DMS153 treated with DMSO at 0.1 percent for 48 hours (cell line): ENCODE results near the gene VWA5B1.

Source experiments
- DNase-seq: peaks from one replicate; lab custom pipeline; 2025; ENCODE audit not compliant: unreplicated experiment; lab: John Stamatoyannopoulos, UW

Gene VWA5B1

DNA sequence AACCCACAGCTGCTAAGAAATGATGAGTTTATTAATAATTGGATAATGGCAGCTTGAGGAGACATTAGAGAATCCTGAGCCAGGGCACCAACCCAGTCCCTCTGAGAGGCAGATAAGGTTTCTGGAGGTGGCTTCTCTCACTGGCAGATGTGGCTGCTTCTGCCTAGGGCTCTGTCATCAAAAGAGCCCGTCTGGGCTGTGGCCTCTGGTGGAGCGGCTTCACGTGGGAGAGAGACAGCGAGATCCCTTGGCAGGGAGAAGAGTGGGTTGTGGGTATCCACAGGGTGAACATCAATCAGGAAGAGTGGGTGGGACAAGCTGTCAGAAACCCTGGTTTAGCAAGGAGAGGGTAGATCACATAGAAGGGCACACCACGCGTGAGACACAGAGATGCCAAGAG lies 30.0 kb downstream of the VWA5B1 start:
- no peak for DNase-seq

DNA sequence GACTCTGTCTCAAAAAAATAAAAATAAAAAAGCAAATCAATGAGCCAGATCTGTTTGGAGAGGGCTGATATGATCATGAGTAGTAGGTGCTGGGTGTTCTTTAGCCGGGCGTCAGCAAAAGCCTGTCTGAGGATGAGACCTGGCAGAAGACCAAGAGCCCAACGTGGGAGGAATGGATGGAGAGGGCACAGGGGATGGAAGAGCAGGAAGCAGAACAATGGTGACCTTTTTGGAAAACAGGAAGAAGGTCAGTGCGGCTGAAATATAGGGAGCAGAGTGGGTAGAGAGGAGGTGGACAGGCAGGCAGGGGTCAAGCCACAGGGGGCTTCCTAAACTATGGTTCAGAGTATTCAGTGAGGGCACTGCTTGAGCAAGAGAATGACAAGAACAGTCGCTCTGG lies 30.9 kb downstream of the VWA5B1 start:
- DNase-seq, result no peak

DNA sequence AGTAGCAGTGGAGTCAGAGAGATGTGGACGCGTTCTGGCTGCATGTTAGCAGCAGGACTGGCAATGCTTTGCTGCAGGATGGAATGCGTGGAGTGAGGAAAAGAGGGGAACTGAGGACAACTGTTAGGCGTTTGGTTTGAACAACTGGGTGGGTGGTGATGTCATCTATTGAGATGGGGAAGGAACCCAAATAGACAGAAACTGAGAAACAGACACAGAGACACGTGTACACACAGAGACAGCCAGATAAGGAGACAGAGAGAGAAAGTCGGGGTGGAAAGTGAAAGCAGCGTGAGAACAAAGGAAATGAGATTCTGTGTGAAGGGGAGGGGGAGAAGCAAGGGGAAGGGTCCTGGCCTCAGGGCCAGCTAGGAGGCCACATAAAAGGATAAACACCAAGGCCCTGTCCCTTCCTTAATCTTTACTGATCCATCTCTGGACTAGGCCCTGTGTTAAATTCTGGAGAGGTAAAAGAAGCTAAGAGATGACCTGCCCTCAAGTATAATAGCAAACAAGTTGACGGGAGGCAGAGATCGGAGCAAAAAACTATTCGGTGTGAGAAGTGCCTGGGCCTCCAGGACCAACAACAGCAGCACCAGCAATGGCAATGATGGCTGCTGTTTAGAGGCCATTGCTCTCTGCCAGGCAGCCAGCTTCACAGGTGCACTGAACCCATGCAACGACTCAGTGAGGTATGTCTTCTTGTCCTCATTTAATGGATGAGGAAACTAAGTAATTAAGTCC lies 31.6 kb downstream of the VWA5B1 start:
- no peak for DNase-seq

DNA sequence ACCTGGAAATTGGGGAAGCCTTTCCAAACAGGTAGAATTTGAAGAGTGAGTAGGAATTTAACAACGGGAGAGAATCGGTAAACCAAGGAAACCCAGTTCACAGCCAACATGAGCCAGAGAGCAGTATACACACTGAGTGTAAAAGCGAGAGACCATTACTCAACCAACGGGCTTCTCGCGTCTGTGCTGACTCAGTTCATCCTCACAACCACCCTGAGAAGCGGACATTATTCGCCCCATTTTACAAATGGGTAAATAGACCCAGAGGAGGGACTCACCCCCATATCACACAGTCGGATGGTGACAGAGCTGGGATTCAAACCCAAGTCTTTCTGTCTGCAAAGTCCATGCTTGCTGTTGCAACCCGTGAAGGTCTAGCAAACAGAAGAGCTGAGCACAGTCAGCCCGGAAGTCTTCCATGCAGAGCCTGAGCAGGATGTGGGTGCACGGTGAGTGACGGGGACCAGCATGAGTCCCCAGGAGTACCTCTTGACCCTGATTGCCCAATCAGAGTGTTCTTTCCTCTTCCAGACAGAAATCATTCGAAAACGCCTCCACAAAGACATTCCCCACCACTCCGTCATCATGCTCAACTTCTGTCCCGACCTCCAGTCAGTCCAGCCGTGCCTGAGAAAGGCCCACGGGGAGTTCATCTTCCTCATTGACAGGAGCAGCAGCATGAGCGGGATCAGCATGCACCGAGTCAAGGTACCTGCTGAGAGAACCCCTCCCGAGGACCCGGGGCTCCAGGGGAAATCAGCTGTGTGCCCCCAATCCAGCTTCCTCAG lies 32.3 kb downstream of the VWA5B1 start:
- no peak for DNase-seq

DNA sequence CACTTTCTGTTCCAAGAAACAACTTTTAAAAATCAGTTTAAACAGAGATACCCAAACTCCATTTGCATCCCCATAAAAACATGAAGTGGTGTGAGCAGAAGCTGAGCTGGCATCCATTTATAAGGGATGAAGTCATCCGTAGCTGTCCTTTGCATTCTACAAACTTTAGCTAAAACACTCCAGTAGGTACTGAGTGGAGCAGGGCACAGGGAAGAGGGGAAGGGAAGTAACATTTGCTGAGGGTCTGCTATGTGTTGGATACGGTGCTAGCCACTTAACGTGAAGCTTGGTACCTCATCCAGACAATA lies 32.9 kb downstream of the VWA5B1 start:
- DNase-seq, result no peak

DNA sequence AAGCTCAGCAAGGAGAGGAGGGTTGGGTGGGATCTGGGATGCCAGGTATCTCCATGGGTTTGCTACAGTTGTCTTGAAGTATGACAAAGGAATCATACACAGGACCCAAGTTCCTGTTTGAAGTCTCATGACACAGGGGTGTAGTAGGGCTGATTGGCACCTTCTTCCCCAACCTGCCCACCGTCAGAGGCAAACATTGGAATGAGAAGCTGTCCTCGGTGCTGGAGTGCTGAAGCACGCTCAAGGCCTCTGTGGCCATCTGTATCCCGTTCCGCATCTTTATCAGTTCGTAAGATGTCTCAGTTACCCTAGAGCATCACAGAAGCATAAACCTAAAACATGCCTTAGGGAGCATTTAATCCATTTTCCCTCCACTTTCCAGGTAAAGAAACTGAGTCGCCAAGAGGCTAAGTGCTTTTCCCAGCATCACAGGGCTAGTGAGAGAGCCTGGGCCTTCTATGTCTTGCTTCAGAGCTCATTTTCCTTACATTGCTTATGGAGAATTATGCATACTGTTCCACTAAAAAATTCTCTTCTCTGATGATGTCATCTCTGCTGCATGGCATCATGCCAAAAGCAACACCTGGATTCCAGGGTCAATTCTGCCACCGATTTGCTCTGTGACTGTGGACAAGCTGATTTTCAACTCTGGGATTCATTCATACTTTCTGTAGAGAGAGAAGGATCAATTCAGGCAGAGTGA lies 34.2 kb downstream of the VWA5B1 start:
- DNase-seq, result no peak

DNA sequence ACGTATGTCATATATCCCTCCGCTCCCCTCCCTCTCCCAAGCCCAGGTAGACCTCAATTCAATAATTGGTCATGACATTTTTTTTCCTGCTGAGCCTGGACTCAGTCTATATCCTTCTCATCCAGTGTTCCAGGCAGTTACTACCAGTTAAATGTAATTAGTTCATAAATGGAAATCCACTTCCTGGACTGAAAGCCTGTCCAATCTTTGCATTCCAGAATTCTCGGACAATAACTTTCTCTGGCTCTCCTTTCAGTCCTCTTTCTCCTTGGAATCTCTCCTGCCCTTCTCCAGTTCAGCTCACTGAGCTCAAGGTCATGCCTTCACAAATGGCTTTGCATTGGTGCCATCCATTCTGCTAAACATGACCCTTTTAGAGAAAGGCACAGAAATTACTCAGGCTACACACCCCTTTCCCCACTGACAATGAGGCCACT lies 34.8 kb downstream of the VWA5B1 start:
- no peak for DNase-seq

DNA sequence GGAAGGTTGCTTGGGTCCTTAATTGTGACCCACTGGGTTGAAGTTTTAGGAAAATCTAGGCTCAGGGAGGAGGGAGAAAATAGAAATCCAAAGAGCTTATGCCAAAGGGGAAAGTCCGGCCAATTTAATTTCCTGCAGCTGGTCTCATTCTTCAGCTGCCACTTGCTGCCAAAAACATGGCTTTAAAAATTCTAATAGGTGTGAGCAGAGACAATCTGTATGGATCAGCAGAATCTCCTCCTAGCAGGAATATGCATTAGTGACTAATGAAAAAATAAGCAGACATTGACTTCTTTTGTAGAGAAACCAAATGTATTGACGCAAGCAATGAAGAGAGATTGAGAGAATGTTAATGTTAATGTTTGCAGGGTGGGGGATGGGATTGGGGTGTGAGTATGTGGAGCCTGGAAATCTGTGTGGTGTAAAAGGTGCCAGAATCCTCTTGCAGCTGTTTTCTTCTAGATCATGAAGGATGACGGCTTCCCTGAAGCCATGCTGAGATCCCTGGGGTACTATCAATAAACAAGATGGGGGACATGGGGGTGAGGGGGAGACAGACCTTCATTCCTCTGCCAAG lies 35.3 kb downstream of the VWA5B1 start:
- DNase-seq, result no peak

DNA sequence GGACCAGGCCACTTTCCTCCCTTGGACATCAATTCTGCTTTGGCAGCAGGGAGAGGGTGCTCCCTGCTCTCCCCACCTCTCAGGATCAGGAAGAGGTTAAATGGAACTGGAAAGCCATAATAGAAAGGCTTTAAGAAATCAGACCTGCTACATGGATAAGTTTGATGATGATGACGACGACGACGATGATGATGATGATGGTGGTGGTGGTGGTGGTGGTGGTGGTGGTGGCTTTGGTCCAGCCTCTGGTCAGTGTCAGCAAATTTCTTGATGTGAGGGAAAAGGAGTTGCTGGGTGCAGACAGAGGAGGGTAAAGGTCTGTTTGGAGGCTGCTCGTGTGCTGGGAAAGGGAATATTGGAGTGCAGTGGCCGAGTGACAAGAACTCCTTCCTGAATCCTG lies 36.8 kb downstream of the VWA5B1 start:
- no peak for DNase-seq

DNA sequence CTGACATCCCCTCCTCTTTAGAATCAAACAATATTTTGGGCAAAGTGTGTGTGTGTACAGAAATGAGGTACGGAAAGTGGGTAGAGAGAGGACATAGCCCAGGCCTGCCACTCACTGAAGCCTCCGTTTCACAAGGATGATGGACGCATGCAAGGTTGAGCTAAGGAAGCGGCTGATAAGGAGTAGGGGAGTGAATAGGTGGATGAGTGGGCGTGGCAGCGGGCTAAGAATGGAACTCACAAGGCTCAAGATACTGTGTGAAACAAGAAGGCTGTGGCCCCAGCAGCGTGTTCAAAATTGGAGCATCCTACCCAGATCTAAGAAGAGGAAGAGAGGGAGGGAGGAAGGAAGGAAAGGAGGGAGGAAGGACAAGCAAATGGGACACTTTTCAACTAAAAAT lies 37.5 kb downstream of the VWA5B1 start:
- no peak for DNase-seq

DNA sequence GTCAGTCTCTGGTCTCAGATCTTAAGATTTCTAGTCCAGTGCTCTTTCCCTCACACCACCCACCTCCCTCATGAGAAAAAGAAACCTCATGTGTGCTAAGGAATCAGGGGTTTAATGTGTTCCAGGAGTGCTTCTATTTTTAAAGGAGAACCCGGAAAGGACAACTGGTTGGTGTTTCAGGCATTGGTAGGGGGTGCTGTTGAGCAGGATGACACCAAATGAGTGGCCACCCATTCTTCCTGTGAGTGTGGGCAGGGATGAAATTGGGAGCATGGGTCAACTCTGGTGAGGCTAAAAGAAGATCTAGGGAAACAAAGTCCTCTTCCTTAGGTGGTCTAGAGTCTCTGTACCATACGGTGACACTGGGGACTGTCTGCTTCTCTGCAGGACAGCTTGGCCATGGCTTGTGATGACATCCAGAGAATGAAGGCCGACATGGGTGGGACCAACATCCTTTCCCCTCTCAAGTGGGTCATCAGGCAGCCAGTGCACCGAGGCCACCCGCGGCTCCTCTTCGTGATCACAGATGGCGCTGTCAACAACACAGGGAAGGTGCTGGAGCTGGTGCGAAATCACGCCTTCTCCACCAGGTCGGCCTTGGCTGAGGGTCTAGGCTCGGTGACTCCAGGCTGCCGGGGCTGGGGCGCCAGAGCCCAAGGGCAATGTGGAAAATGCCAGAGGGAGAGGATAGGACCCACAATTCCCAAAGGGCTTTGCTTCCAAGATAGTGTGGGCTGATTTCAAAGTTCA lies 39.3 kb downstream of the VWA5B1 start:
- no peak for DNase-seq

DNA sequence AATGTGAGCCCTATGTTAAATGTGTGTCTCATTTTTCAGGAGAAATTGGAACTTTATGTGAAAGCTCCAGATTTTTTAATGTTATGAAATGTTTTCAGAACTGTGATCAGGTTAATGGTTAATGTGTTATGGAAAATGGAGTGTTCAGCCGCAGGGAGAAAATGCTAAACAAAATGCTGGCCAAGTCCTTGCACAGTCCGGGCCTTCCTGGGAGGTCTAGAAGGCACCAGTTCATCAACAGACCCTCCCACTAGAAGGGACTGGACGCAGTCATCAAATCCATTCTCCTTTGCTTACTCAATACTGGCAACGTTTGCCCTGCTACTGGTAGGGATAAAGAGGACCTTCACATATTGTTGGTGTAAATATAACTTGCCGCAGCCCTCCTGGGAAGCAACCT lies 43.4 kb downstream of the VWA5B1 start:
- no peak for DNase-seq

DNA sequence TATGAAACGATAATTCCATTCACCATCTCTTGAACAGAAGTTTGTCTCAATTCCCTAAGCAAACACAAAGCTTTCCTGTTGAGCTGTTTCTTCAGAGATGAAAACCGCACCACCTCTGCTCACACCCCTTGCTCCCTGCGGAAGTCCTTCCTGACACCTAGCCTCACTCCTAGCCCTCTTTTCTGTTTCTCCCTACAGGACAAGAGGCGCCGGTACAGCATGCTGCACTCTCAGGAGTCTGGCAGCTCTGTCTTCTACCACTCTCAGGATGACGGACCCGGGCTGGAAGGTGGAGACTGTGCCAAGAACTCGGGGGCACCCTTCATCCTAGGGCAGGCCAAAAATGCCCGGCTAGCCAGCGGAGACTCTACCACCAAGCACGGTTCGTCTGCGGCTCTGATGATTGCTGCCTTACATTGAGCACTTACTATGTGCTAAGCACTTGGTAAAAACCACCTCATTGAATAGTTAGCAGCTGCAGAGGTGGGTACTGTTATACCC lies 45.5 kb downstream of the VWA5B1 start:
- no peak for DNase-seq

DNA sequence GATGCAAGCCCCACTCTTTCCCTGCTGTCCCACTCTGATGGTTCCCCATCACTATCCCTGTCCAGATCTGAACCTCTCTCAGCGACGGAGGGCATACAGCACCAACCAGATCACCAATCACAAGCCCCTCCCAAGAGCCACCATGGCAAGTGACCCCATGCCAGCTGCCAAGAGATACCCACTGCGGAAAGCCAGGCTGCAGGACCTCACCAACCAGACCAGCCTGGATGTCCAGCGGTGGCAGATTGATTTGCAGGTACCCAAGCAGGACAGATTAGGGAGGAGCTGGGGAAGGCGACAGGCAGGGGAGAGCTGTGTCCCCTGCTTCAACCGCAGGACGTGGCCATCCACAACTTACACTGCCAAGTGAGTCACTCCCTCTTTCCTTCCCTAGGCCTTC lies 46.9 kb downstream of the VWA5B1 start:
- no peak for DNase-seq

DNA sequence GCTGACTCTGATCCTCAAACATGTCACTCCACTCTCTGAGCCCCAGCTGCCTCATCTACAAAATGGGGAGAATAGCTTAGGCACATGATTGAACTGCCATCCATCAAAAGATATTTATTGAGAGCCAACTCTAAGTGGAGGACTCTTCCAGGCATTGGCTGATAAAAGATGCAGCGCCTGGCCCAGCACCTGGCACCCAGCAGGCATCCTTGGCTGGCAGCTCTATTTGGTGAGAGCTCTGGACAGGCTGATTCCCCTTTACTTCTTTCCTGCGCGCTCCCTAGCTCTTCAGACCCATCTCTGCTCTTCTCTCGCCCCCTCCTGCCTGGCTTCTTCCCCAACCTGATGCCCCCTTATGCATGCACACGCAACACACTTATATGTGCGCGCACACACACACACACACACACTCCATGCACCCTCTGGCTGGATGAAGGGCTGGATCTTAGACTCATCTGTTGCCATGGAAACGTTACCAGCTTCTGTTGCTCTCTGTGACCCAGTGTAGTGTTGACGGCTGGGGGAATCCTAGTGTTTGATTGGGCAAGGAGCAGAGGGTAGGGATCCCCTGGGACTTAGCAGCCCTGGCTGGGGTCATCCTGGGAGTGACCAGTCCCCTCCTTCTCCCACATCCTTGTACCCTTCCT lies 49.3 kb downstream of the VWA5B1 start:
- no peak for DNase-seq

DNA sequence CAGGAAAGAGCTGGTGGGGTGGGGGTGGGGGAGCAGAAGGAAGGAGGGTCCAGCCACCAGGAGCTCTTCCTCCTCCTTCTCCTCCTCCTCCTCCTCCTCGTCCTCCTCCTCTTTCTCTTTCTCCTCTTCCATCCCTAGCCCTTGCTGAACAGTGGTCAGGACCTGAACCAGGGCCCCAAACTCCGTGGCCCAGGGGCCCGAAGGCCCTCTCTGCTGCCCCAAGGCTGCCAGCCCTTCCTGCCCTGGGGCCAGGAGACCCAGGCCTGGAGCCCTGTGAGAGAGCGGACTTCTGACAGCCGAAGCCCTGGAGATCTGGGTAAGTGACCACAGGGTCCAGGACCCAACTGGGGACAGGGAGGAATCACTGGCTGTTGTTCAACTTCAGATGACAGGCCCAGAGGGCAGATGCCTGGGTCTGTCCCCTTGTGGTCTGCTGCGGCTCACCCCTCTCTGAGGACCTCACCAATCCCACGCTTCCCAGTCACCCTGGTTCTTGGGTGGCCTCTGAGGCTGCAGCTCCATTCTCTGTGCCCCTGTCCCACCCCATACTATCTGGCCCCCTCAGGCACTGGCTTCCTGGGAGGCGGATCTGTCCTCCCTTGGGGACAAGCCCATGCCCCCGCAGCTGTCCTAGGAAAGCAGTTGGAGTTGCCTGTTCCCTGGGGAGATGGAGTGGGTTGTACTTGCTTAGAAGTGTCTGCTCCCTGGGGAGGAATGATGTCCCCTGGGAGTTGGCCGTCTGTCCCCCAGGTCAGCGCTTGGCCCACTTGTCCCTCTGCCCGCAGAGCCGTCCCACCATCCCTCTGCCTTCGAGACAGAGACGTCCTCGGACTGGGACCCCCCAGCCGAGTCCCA lies 51.8 kb downstream of the VWA5B1 start:
- DNase-seq, result peak; percentile 22

DNA sequence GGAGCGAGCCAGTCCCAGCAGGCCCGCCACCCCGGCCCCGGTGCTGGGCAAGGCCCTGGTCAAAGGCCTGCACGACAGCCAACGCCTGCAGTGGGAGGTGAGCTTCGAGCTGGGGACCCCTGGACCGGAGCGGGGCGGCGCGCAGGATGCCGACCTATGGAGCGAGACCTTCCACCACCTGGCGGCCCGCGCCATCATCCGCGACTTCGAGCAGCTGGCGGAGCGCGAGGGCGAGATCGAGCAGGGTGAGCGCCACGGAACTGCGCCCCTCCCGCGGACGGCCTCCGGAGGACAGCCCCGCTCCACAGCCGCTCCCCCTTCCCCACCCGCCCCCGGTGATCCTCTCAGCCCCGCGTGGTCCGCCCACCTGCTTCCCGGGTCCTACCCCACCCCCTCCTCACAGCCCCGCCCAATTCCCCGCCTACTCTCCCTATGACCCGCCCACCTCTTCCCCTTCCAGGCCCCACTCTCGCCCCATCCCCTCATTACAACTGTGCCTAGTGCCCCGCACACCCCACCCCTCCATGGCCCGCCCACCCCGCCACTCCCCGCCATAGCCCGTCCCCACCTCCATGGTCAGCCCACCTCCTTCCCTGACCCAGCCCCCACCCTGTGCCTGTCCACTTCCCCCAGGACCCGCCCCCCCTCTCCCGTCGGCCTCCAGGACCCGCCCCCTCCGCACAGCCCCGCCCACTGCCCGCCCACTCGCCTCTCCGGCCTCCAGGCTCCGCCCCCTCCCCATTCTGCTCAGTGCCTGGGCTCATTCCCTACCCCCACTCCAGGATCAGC lies 52.7 kb downstream of the VWA5B1 start:
- DNase-seq, result peak; percentile 69

DNA sequence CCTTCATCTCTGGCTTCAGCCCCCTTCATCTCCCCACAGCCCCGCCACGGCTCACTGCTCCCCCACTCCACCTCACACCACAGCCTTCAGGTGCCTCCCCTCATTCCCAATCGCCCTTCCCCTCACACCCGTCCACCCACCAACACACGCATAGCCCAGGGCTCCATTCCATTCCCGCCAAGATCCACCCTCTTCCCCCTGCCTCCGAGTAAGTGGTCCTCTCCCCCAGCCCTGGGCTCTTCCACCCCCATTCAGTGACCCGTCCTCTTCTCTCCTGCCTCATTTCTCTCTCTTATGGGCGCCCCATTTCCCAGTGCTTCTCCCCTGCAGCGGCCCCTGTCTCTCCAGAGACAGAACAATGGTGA lies 53.2 kb downstream of the VWA5B1 start:
- DNase-seq, result no peak

DNA sequence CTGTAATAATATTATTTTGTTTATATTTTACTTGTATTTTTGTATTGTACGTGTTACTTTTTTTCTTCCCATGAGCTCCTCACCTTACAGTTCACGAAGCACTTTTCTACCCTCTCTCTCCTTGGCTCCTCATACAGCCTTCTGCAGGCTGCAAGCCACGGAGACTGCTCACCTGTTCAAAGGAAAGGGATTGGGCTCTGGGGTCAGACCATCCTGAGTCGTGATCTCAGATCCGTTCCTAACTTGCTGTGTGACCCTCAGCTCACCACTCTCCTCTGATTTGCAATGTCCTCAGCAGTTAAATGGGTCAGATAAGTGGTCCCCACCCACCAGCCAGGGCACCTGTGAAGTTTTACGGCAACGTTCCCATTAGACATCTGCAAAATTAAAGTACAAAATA lies 54.1 kb downstream of the VWA5B1 start:
- DNase-seq, result no peak
